Measurements from ENCODE around the gene ZFP69B. TPM values are rescaled to one million over a fixed set of nuclear protein-coding genes. Genes with fewer than 3 reads are reported as not detected.

ZFP69B gene
- total RNA-seq, 1 donor from 2014 or later: 14.3 TPM

DNA sequence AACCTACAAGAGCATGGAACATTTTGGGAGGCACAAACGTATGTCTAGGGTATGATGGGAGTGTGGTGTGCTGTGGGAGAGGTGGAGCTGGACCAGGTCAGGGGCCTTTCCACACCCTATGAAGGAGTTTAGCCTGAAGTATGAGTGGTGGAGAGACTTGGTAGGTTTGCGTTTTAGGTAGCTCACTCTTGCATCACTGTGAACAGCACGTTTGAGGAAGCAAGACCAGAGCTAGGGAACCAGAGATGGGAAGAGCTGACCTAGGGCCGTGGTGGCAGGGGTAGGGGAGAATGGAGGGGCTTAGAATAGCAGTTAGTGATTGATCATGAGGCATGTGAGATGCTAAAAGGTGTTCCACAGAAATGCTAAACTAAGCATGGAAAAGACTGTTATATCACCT, 25.1 kb upstream of the ZFP69B start:
- TF ChIP-seq, protein P1, sequence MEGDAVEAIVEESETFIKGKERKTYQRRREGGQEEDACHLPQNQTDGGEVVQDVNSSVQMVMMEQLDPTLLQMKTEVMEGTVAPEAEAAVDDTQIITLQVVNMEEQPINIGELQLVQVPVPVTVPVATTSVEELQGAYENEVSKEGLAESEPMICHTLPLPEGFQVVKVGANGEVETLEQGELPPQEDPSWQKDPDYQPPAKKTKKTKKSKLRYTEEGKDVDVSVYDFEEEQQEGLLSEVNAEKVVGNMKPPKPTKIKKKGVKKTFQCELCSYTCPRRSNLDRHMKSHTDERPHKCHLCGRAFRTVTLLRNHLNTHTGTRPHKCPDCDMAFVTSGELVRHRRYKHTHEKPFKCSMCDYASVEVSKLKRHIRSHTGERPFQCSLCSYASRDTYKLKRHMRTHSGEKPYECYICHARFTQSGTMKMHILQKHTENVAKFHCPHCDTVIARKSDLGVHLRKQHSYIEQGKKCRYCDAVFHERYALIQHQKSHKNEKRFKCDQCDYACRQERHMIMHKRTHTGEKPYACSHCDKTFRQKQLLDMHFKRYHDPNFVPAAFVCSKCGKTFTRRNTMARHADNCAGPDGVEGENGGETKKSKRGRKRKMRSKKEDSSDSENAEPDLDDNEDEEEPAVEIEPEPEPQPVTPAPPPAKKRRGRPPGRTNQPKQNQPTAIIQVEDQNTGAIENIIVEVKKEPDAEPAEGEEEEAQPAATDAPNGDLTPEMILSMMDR (conservative IDR thresholded peaks at IDR 0.05): no peak
- Mint-ChIP-seq H3K4me1 (peaks cover 30% of the 10 kb centered on the region), H3K9me3 (no peaks in the 10 kb centered on the region), H3K4me3 (no peak overlapping the region), H3K36me3 (ENCODE audit: low read depth) (peaks cover 11% of the 10 kb centered on the region), H3K27ac (ENCODE audit: unreplicated experiment) (no peak overlapping the region), H3K27me3 (ENCODE audit: low read depth) (no peaks in the 10 kb centered on the region)
- no peak for DNase-seq (ENCODE audit: low read depth, low spot score)

- peaks cover 4% of the 10 kb centered on the region for H3K36me3 Mint-ChIP-seq (ENCODE audit: low read depth)
- no peaks in the 10 kb centered on the region for H3K27me3 Mint-ChIP-seq (ENCODE audit: low read depth)
- H3K9me3 Mint-ChIP-seq: no peaks in the 10 kb centered on the region
Observed at GRCh38 chr1:40431385-40431784, 18.9 kb upstream of the ZFP69B start.

GRCh38 chr1:40432644-40433390, 17.5 kb upstream of the ZFP69B start:
- no peaks in the 10 kb centered on the region for H3K36me3 Mint-ChIP-seq (ENCODE audit: low read depth)
- no peaks in the 10 kb centered on the region for H3K27me3 Mint-ChIP-seq (ENCODE audit: low read depth)
- H3K4me1 Mint-ChIP-seq: no peaks in the 10 kb centered on the region
- DNase-seq (ENCODE audit: low read depth, low spot score): no peak
- TF ChIP-seq, protein P1 (conservative IDR thresholded peaks at IDR 0.05): no peak
- no peak overlapping the region for H3K4me3 Mint-ChIP-seq
- H3K27ac Mint-ChIP-seq (ENCODE audit: unreplicated experiment): no peak overlapping the region
- no peaks in the 10 kb centered on the region for H3K9me3 Mint-ChIP-seq

More at GRCh38 chr1:40431385-40431784, 18.9 kb upstream of the ZFP69B start:
- no peak overlapping the region for H3K27ac Mint-ChIP-seq (ENCODE audit: unreplicated experiment)
- no peaks in the 10 kb centered on the region for H3K4me1 Mint-ChIP-seq
- DNase-seq (ENCODE audit: low read depth, low spot score): no peak
- no peak overlapping the region for H3K4me3 Mint-ChIP-seq
- TF ChIP-seq, protein P1 (conservative IDR thresholded peaks at IDR 0.05): no peak

- DNase-seq (ENCODE audit: low read depth, low spot score): no peak
- TF ChIP-seq, protein P1 (conservative IDR thresholded peaks at IDR 0.05): no peak
- Mint-ChIP-seq H3K4me1 (no peaks in the 10 kb centered on the region), H3K9me3 (no peaks in the 10 kb centered on the region), H3K27ac (ENCODE audit: unreplicated experiment) (no peak overlapping the region), H3K27me3 (ENCODE audit: low read depth) (no peaks in the 10 kb centered on the region), H3K36me3 (ENCODE audit: low read depth) (no peaks in the 10 kb centered on the region), H3K4me3 (no peak overlapping the region)
Observed at GRCh38 chr1:40435471-40435870, 14.8 kb upstream of the ZFP69B start.

DNA sequence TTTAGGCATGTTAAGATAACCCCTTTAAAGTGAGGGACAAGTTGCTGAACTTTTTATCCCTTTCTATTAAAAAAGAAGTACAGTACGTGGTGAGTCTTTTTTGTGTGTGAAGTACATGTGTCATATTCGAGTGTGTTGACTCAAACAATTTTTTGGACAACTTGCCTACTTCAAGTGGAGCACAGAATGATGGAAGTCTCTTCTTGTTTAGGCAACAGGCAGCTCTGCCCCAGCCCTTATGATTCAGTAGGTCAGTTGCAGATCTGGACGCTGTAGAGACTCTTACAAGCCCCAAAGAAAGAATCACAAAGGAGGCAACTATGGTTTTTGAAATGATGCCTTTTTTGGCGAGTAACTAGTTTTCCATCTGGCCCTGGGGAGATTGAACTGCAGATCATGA, 14.4 kb upstream of the ZFP69B start:
- TF ChIP-seq, protein P1 (conservative IDR thresholded peaks at IDR 0.05): no peak
- no peak overlapping the region for H3K27ac Mint-ChIP-seq (ENCODE audit: unreplicated experiment)
- H3K4me3 Mint-ChIP-seq: no peak overlapping the region
- H3K27me3 Mint-ChIP-seq (ENCODE audit: low read depth): no peaks in the 10 kb centered on the region
- no peak for DNase-seq (ENCODE audit: low read depth, low spot score)
- no peaks in the 10 kb centered on the region for H3K4me1 Mint-ChIP-seq
- H3K9me3 Mint-ChIP-seq: no peaks in the 10 kb centered on the region
- H3K36me3 Mint-ChIP-seq (ENCODE audit: low read depth): no peaks in the 10 kb centered on the region
